Mesodermal cell (in vitro differentiated cells): ENCODE measurements around the gene CBFA2T3.
"Not testable (repeated sequence)": the region's sequence is repeated elsewhere in the genome, so short reads cannot be mapped to it uniquely, and the experiment has no call there.

Experiments used
- H3K27ac ChIP-seq: 2 replicates; pipeline ENCODE4 v1.7.0; 2013; ENCODE audit warnings: mild to moderate bottlenecking, low read depth, low read length, moderate library complexity; ENCODE audit not compliant: severe bottlenecking
- H3K36me3 ChIP-seq: 2 replicates; pipeline ENCODE4 v1.7.1; 2013; ENCODE audit warnings: mild to moderate bottlenecking, low read length, moderate library complexity; ENCODE audit not compliant: control insufficient read depth, insufficient read depth
- H3K4me1 ChIP-seq: one replicate; pipeline ENCODE4 v1.7.1; 2013; ENCODE audit warnings: mild to moderate bottlenecking, low read length; ENCODE audit not compliant: insufficient read depth, control insufficient read depth, poor library complexity, severe bottlenecking
- H3K4me3 ChIP-seq: 2 replicates; pipeline ENCODE4 v1.7.0; 2013; ENCODE audit warnings: low read length, control low read depth, mild to moderate bottlenecking; ENCODE audit not compliant: insufficient read depth, poor library complexity, severe bottlenecking; ENCODE audit errors: extremely low read depth
- H3K9me3 ChIP-seq: 2 replicates; pipeline ENCODE4 v1.7.1; 2013; ENCODE audit warnings: mild to moderate bottlenecking, low read length, moderate library complexity; ENCODE audit not compliant: control insufficient read depth
- WGBS, 2 experiments: methylation state at CpG; one replicate each; pipeline ENCODE4 v1.1.5; 2013; ENCODE audit warnings: missing lambda C conversion rate in 2 of 2; ENCODE audit not compliant: insufficient coverage in 2 of 2; 5-methylcytosine and 5-hydroxymethylcytosine counted together

The CBFA2T3 gene

GRCh38 chr16:89011909-89012621, 35.1 kb upstream of the CBFA2T3 start:
- H3K4me1 ChIP-seq: no peaks in the 10 kb centered on the region
- no peak overlapping the region for H3K4me3 ChIP-seq
- WGBS, 2 experiments: 61 to 76% methylated on average over 4 of the region's 4 CpGs
- no peaks in the 10 kb centered on the region for H3K9me3 ChIP-seq
- H3K36me3 ChIP-seq: no peaks in the 10 kb centered on the region
- no peak overlapping the region for H3K27ac ChIP-seq

- no peaks in the 10 kb centered on the region for H3K36me3 ChIP-seq
- no peak overlapping the region for H3K4me3 ChIP-seq
- no peaks in the 10 kb centered on the region for H3K4me1 ChIP-seq
- H3K9me3 ChIP-seq: no peaks in the 10 kb centered on the region
- H3K27ac ChIP-seq: no peak overlapping the region
- 56 to 72% methylated on average over 10 to 14 of the region's 14 CpGs for WGBS, 2 experiments
These were observed 33.4 kb upstream of the CBFA2T3 start for GRCh38 chr16:89010210-89010925.

- H3K4me1 ChIP-seq: no peaks in the 10 kb centered on the region
- H3K36me3 ChIP-seq: no peaks in the 10 kb centered on the region
- no peaks in the 10 kb centered on the region for H3K9me3 ChIP-seq
- no peak overlapping the region for H3K4me3 ChIP-seq
- 26 to 54% methylated on average over 10 to 11 of the region's 17 CpGs for WGBS, 2 experiments
- H3K27ac ChIP-seq: no peak overlapping the region
These were observed 32.6 kb upstream of the CBFA2T3 start for GRCh38 chr16:89009343-89010209.

GRCh38 chr16:89008796-89009195, 31.8 kb upstream of the CBFA2T3 start:
- WGBS, 2 experiments: 30 to 50% methylated on average over 1 to 2 of the region's 4 CpGs
- not testable (repeated sequence) for H3K4me1 ChIP-seq, H3K9me3 ChIP-seq, H3K4me3 ChIP-seq, H3K36me3 ChIP-seq, H3K27ac ChIP-seq

GRCh38 chr16:89007371-89008249, 30.6 kb upstream of the CBFA2T3 start:
- H3K4me3 ChIP-seq: no peak overlapping the region
- no peak overlapping the region for H3K27ac ChIP-seq
- H3K9me3 ChIP-seq: no peaks in the 10 kb centered on the region
- no peaks in the 10 kb centered on the region for H3K36me3 ChIP-seq
- H3K4me1 ChIP-seq: no peaks in the 10 kb centered on the region
- WGBS, 2 experiments: 29 to 51% methylated on average over 4 to 5 of the region's 9 CpGs

GRCh38 chr16:89006036-89006752, 29.2 kb upstream of the CBFA2T3 start:
- Histone ChIP-seq H3K27ac (no peak overlapping the region), H3K36me3 (no peaks in the 10 kb centered on the region), H3K4me1 (no peaks in the 10 kb centered on the region), H3K9me3 (peaks cover 4% of the 10 kb centered on the region), H3K4me3 (no peak overlapping the region)
- WGBS, 2 experiments: 76 to 77% methylated on average over 19 to 24 of the region's 24 CpGs

GRCh38 chr16:89005201-89006035, 28.4 kb upstream of the CBFA2T3 start:
- H3K36me3 ChIP-seq: no peaks in the 10 kb centered on the region
- 83 to 88% methylated on average over 14 to 19 of the region's 23 CpGs for WGBS, 2 experiments
- no peaks in the 10 kb centered on the region for H3K4me1 ChIP-seq
- no peak overlapping the region for H3K27ac ChIP-seq
- H3K9me3 ChIP-seq: peaks cover 11% of the 10 kb centered on the region
- H3K4me3 ChIP-seq: no peak overlapping the region

GRCh38 chr16:89004209-89004831, 27.3 kb upstream of the CBFA2T3 start:
- Histone ChIP-seq H3K9me3 (peaks cover 11% of the 10 kb centered on the region), H3K27ac (no peak overlapping the region), H3K4me3 (no peak overlapping the region), H3K4me1 (no peaks in the 10 kb centered on the region), H3K36me3 (no peaks in the 10 kb centered on the region)
- 79 to 80% methylated on average over 30 to 34 of the region's 34 CpGs for WGBS, 2 experiments

GRCh38 chr16:89003831-89004208, 26.8 kb upstream of the CBFA2T3 start:
- Histone ChIP-seq H3K4me3 (no peak overlapping the region), H3K4me1 (no peaks in the 10 kb centered on the region), H3K36me3 (no peaks in the 10 kb centered on the region), H3K27ac (no peak overlapping the region), H3K9me3 (peaks cover 16% of the 10 kb centered on the region)
- WGBS, 2 experiments: 60 to 100% methylated on average over 1 of the region's 11 CpGs
